Mesodermal cell (in vitro differentiated cells): ENCODE data around the gene EEF2.

Experiments
- H3K27ac ChIP-seq: 2 replicates; pipeline ENCODE4 v1.7.0; 2013; ENCODE audit warnings: mild to moderate bottlenecking, low read depth, low read length, moderate library complexity; ENCODE audit not compliant: severe bottlenecking
- H3K36me3 ChIP-seq: 2 replicates; pipeline ENCODE4 v1.7.1; 2013; ENCODE audit warnings: mild to moderate bottlenecking, low read length, moderate library complexity; ENCODE audit not compliant: control insufficient read depth, insufficient read depth
- H3K4me1 ChIP-seq: one replicate; pipeline ENCODE4 v1.7.1; 2013; ENCODE audit warnings: mild to moderate bottlenecking, low read length; ENCODE audit not compliant: insufficient read depth, control insufficient read depth, poor library complexity, severe bottlenecking
- H3K4me3 ChIP-seq: 2 replicates; pipeline ENCODE4 v1.7.0; 2013; ENCODE audit warnings: low read length, control low read depth, mild to moderate bottlenecking; ENCODE audit not compliant: insufficient read depth, poor library complexity, severe bottlenecking; ENCODE audit errors: extremely low read depth
- H3K9me3 ChIP-seq: 2 replicates; pipeline ENCODE4 v1.7.1; 2013; ENCODE audit warnings: mild to moderate bottlenecking, low read length, moderate library complexity; ENCODE audit not compliant: control insufficient read depth
- WGBS, 2 experiments: methylation state at CpG; one replicate each; pipeline ENCODE4 v1.1.5; 2013; ENCODE audit warnings: missing lambda C conversion rate in 2 of 2; ENCODE audit not compliant: insufficient coverage in 2 of 2; 5-methylcytosine and 5-hydroxymethylcytosine counted together

Gene EEF2

GRCh38 chr19:3932931-3933810 is 52.1 kb downstream of the EEF2 start, which contains the start of gene NMRK2:
Gene NMRK2, plus strand, starts transcription at chr19:3933069. Its CDS starts 603 bp downstream, at chr19:3933672.
- Histone ChIP-seq H3K36me3 (no peaks in the 10 kb centered on the region), H3K4me3 (peak within 1 kb of the TSS; percentile 16), H3K27ac (no peak within 1 kb of the TSS), H3K4me1 (no peaks in the 10 kb centered on the region), H3K9me3 (no peaks in the 10 kb centered on the region)
- 0 to 2% methylated on average over 37 to 39 of the region's 51 CpGs for WGBS, 2 experiments

DNA sequence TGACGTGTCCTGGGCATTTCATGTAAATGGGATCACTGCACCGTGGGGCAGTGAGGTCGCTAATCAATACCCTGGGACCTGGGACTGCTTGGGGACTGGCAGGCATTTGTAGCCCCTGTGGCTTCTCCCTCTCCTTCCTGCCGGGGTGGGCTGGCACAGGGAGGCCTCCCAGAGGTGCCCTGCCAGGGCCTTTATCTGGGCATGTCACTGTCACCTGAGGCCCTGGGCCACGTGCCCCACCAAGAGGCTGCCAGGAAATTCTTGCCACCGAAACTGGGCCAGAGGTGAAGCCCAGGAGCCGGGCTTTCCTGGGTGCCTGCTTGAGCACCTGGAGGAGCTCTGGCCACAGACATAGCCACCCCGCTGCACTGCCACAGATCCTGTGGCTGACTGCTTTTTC is 54.2 kb downstream of the EEF2 start:
- H3K4me1 ChIP-seq = no peaks in the 10 kb centered on the region
- 84 to 91% methylated on average over 8 of the region's 8 CpGs for WGBS, 2 experiments
- no peaks in the 10 kb centered on the region for H3K36me3 ChIP-seq
- H3K4me3 ChIP-seq = no peak overlapping the region
- no peaks in the 10 kb centered on the region for H3K9me3 ChIP-seq
- H3K27ac ChIP-seq = no peak overlapping the region
